GM21447 (cell line): Measurements from ENCODE around the gene ADAM12.
"Not testable (repeated sequence)": the region's sequence is repeated elsewhere in the genome, so short reads cannot be mapped to it uniquely, and the experiment has no call there.

ENCODE experiments used
- ATAC-seq: cut with Tn5 transposase; IDR thresholded peaks from one replicate; pipeline ENCODE4 v1.9.1; 2021; ENCODE audit not compliant: unreplicated experiment

The ADAM12 gene

GRCh38 chr10:125995726-125996304 lies 392.5 kb downstream of the ADAM12 start:
- no peak for ATAC-seq

GRCh38 chr10:125994601-125995000 lies 393.7 kb downstream of the ADAM12 start:
- no peak for ATAC-seq

- ATAC-seq, result no peak
Observed at GRCh38 chr10:125992254-125992653, 396.0 kb downstream of the ADAM12 start.

- no peak for ATAC-seq
Observed at GRCh38 chr10:125991392-125991791, 396.9 kb downstream of the ADAM12 start.

- no peak for ATAC-seq
Observed at GRCh38 chr10:125990974-125991373, 397.3 kb downstream of the ADAM12 start.

- no peak for ATAC-seq
Observed at GRCh38 chr10:125989791-125990190, 398.5 kb downstream of the ADAM12 start.

- no peak for ATAC-seq
Observed at GRCh38 chr10:125985557-125986240, 402.6 kb downstream of the ADAM12 start.

GRCh38 chr10:125984865-125985495 lies 403.3 kb downstream of the ADAM12 start:
- no peak for ATAC-seq

- no peak for ATAC-seq
Observed at GRCh38 chr10:125984346-125984745, 403.9 kb downstream of the ADAM12 start.

- ATAC-seq, result no peak
Observed at GRCh38 chr10:125983656-125984055, 404.6 kb downstream of the ADAM12 start.

- no peak for ATAC-seq
Observed at GRCh38 chr10:125983161-125983560, 405.1 kb downstream of the ADAM12 start.

- peak; percentile 76 for ATAC-seq
Observed at GRCh38 chr10:125982260-125982948, 405.9 kb downstream of the ADAM12 start.

- no peak for ATAC-seq
Observed at GRCh38 chr10:125980521-125981035, 407.7 kb downstream of the ADAM12 start.

GRCh38 chr10:125979976-125980375 lies 408.3 kb downstream of the ADAM12 start:
- ATAC-seq, result no peak

GRCh38 chr10:125976960-125977605 lies 411.2 kb downstream of the ADAM12 start:
- no peak for ATAC-seq

- not testable (repeated sequence) for ATAC-seq
Observed at GRCh38 chr10:125970077-125970630, 418.1 kb downstream of the ADAM12 start.

GRCh38 chr10:125967533-125967932 lies 420.7 kb downstream of the ADAM12 start:
- no peak for ATAC-seq

GRCh38 chr10:125964558-125964957 lies 423.7 kb downstream of the ADAM12 start:
- no peak for ATAC-seq
